DMS114 treated with DMSO at 0.1 percent for 48 hours (cell line): ENCODE measurements around the gene CBL.

Experiments
- DNase-seq: peaks from one replicate; lab custom pipeline; 2025; ENCODE audit not compliant: unreplicated experiment; lab: John Stamatoyannopoulos, UW

Gene CBL

DNA sequence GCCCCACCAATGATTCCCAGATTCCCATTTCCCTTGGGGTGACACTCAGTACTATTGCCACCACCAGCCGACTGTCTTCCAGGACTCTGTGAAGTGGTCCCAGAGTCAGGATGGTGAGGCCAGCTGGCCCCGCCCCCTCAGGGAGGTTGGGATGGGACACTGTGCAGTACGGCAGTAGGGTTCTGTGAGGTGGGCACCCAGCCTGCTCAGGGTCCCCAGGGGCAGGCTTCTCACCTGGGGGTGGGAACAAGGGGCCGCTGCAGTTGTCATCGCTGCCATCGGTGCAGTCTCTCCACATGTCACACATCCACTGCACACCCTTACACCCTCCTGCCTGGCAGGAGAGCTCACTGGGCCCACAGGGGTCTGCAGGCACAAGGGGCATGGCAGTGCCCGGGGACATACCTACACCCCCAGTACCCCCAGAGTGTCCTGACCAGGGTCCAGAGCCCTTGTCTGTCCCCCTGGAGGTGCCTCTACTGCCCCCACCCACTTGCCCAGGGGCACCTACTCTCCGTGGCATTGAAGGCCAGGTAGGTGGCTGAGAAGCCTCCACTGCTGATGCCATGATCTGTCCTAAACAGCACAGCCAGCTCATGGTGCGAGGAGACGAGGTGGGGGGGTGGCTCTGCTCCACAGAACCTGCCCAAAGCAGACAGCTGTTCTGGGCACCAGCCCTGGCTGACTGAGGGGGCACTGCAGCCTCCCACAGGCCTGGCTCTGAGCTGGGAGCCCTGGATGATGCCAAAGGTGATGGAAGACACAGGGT is 136.4 kb downstream of the CBL start:
- no peak for DNase-seq

DNA sequence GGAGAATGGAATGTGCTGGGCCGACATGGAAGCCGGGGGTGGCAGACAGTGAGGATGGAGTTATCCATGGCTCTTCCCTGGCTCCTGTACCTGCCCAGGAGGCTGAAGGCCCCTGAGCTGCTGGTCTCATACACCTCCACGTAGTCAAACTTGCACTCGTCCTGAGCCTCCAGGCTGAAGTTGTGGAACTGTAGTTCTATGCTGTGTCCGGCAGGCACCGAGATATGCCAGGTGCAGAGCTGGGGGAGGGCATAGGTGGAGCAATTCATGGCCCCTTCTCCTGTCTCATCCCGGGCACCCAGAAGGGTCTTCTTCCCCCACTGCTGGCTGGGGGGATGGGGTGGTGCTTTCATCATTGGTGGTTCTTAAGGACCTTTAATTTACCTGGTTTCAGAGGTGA is 137.6 kb downstream of the CBL start:
- no peak for DNase-seq

GRCh38 chr11:119344291-119345010 is 138.3 kb downstream of the CBL start:
- DNase-seq: no peak

- no peak for DNase-seq
Observed at GRCh38 chr11:119345685-119346084, 139.5 kb downstream of the CBL start.

DNA sequence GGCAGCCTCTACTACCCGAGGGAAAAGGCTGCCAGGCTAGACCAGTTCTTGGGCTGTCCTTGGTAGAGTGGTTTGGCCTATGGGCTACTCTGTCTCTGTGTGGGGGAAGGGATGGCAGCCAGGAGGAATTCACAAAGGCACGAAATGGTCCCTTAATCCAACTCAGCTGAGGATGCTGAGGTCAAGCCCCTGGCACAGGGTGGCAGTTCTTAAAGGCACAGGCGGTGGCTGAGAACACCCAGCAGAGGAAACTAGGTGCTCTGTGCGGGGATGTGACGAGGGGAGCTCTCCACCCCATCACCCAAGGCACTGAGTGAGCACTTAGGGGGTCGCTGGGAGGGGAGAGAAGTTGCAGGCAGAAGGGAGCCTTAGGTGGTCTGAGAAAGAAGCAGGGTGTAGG is 140.5 kb downstream of the CBL start, which contains the start of gene MFRP:
TSS of gene MFRP (minus strand) at position 101 of the 400 bp plus-strand sequence. CDS start 192 bp downstream, outside the sequence.
- no peak for DNase-seq

- no peak for DNase-seq
Observed at GRCh38 chr11:119347242-119347641, 141.1 kb downstream of the CBL start.

GRCh38 chr11:119347940-119348605 is 141.9 kb downstream of the CBL start:
- no peak for DNase-seq

- no peak for DNase-seq
Observed at GRCh38 chr11:119350302-119350701, 144.2 kb downstream of the CBL start.

- DNase-seq: no peak
Observed at GRCh38 chr11:119351232-119351631, 145.1 kb downstream of the CBL start.

GRCh38 chr11:119352857-119353260 is 146.7 kb downstream of the CBL start:
- DNase-seq: no peak

DNA sequence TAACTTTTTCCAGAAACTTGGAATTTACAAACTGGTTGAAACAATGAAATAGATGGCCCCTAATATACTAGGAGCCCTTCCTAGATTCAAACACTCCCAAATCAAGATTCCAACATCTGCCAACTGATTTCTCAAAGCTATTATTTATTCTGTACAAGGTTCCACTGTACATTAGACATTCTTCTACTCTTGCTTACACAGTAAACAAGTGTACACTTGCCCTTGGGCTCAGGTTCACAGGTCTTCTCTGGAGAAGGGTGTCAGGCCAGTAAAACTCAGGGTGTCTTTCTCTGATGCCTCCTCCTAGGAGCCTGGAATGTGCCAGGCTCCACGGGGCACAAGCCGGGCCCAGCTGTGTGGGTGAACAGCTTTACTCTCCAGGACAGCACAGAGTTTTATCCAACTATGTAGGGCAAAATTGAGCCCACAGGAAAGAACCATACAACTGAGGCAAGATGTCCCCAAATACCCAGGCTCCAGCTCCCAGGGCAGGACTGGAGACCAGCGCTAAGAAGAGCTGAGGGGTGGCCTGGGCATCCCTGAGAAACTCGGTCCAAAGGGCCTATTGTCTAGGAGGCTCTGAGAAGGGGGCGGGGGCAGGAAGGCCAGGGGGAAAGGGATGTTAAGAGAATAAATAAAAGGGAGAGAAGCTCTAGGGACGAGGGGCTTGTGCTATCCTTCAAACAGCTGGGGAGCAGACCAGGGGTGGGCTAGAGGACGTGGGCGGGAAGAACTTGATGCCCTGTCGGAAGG is 149.1 kb downstream of the CBL start:
- DNase-seq: no peak

DNA sequence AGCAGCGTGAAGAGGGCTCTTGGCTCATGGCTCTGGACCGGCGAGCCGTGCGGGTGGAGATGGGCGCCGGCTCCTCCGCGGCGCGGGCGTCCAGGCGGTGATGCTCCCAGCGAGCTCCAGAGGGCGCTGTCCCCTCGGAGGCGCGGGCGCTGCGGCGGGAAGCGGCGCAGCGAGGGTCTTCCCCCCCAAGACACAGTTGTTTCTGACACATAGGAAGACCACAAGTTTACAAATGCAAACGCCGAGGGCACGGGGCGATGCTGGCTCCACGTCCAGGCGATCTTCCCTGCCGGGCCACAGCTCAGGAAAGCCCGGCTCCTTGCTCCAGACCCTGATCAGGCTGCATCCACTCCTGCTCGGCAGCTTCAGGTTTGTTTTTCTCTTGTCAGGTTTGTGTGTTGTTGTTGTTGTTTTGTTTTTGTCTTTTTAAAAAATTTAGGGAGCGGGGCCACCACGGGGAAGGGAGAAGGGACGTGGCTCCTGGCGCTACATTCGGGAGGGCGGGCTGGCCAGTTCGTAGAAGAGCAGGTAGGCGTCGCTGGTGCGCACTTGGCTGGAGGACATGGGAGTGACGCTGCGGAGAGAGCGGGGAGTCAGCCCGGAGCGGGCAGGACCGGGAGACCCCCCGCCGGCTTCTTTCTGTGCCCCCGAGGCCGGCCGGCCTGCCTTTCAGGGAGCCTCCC is 150.4 kb downstream of the CBL start:
- DNase-seq: no peak

GRCh38 chr11:119357074-119357473 is 150.9 kb downstream of the CBL start:
- no peak for DNase-seq
